GM19452 (cell line): ENCODE measurements around the gene SCN1A.

Experiments used
- ATAC-seq: cut with Tn5 transposase; IDR thresholded peaks from one replicate; pipeline ENCODE4 v1.9.1; 2021; ENCODE audit not compliant: unreplicated experiment

Gene SCN1A

GRCh38 chr2:166082736-166083135 is 45.1 kb downstream of the SCN1A start:
- ATAC-seq, result no peak

DNA sequence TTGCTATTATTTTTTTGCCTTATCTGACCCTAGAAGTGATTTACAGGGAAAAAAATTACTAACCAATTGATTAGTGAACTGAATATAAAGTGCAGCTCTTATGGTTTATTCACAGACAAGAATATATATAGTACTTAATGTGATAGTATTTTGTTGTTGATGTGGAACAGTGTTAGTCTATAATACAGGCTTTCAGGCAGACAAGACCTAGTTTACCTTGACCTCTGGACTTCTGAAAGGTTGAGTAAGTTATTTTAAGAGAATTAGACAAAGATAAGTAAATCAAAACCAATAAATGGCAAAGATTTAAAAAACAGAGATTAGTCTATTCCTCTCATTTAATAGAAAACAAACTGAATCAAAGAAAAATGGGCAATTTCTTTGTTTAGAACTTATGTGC is 46.0 kb downstream of the SCN1A start:
- ATAC-seq, result no peak

DNA sequence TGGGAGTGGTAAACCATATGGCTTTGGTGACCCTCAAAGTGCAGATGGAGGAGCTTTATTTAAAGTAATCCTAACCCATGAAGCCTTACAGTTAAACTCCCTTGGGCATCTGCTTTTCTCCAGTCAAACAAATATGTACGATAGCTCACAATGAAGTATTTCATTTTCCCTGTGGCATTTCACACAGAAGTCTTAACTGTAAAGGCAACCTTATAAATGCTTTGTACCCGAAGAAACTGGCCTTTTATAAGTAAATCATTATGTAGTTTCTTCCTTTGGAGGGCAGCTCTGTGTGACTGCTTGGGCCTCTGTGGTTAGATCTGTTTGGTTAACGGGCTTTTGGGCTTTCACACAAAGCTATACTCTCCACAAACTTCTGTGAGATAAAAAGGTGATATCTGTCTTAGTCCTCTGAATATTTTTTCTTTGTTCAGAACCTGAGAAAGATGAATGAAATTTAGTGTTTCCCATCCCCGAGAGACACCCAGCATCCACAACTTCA is 46.6 kb downstream of the SCN1A start:
- no peak for ATAC-seq

DNA sequence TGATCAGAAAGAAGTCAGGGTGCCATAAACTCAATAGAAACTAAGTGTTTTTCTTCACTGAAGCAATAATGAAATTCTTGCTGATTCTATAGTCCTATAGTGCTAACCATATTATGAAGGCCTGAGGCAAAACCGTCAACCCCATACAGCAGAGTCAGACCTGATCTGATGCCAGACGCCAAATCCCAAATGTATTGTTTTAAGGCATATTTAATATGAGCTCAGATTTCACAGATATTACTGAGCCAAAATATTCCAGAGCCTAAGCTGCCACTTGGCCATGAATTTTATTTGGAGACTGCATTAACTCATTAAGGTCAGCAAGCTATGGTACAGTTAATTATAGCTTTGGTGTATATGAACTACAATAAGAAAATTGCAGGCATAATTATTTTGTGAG is 53.4 kb downstream of the SCN1A start:
- ATAC-seq, result no peak

- no peak for ATAC-seq
Measured at GRCh38 chr2:166074011-166074410, 53.8 kb downstream of the SCN1A start.

GRCh38 chr2:166070231-166070630 is 57.6 kb downstream of the SCN1A start:
- ATAC-seq, result no peak

DNA sequence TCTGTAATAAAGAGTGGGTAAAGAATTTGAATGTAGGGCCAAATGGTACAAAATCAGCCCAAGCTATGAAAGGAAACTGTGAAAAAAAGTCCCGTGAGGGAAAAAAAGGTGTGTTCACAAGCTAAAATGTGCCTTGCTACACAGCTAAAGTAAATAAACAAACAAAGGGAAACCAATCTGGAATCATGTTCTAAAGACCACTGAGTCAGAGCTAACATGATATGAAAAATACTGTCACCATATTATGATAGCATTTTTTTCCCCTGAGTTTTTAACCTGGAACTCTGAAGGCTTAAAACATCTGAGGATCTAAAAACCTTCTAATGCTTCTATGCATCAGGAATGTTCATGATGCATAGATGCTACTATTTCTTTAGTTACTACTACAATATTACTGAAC is 58.8 kb downstream of the SCN1A start:
- ATAC-seq, result no peak

DNA sequence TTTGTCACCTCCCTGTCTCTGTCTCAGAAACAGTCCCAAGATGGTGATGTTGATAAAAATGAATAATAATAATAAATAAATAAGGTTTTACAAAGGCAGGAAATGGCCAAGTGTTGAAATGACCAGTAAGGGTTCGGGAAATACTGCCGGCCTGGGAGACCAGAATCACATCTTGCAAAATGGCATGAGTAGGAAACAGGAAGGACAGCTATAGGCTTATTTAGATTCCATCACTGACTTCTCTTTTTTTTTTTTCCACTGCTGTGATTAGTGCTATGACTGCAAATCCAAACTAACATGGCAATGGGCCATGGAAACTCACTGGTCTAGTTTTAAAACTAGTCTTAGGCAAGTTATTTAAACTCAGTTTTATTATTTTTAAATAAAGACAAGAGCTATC is 60.6 kb downstream of the SCN1A start:
- no peak for ATAC-seq

GRCh38 chr2:166060191-166060590 is 67.6 kb downstream of the SCN1A start:
- no peak for ATAC-seq

DNA sequence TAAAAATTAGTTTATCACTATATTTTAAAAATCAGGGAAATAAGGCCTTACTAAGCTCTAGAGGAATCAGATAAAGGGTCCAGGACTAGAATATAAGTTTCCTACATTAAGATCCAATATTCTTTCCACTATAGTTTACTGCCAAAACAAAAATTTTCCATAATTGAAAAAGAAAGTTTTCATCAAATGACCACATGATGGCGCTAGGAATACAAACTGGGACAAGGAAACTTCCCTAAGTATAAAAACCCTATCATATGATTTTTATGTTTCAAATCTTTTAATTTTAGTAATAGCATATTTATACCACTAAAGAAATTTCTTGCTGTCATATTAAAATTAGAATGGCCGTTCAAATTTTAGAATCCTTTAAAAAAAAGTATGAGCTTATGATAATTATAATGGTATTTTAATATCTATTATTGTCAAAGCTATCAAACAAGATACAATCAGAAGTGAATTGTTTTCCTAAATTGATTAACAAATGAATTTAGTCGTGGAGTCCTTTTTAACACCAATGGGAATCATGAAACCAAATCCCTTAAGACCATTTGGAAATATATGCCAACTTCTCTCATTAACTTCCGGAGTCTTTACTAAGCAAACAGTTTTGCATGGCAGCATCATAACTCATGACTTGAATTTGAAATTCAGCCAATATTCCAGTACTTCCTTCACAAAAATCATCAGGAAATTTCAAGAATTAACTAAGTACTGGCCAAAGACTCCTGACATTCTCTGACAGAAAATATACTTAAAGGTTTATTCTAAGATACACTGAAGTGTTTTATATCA is 70.3 kb downstream of the SCN1A start:
- ATAC-seq, result no peak

- ATAC-seq, result no peak
Measured at GRCh38 chr2:166044853-166045483, 82.9 kb downstream of the SCN1A start.

GRCh38 chr2:166042768-166043390 is 84.9 kb downstream of the SCN1A start:
- no peak for ATAC-seq

GRCh38 chr2:166042356-166042755 is 85.5 kb downstream of the SCN1A start:
- no peak for ATAC-seq

- ATAC-seq, result no peak
Measured at GRCh38 chr2:166041613-166042012, 86.2 kb downstream of the SCN1A start.

- no peak for ATAC-seq
Measured at GRCh38 chr2:166032361-166032760, 95.5 kb downstream of the SCN1A start.

DNA sequence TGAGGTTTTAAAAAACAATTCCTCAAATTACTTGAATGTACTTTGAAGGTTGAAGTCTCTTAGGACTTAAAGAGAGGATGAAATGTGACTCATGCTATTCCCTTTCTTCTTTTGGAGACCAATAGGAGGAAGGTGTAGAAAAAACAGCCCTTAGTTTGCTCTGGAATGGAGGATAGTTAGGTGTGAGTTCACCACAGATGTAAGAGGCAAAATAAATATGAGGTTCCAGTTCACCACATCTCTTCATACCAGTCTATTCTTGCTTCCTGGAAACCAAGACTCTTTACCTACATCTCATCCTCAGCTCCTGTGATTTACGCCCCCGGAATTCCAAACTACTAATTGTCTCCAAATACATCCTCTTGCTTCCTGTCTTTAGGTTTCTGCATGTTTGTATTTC is 96.8 kb downstream of the SCN1A start:
- ATAC-seq, result no peak

DNA sequence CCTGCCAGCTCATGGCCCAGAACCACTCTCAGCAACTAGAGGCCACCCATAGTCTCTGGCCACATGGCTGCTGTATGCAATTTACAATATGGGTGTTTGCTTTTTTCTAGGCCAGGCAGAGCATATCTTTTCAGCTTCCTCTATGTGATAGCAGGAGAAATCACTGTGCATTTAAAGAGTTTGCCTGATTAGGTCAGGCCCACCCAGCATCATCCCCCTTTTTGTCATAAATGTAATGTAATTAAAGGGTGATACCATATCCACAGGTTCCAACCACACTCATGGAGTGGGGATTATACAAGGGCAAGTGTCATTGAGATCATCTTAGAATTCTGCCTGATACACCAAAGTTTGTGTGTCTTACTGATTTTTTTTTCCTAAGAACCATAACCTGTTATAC is 102.5 kb downstream of the SCN1A start:
- ATAC-seq, result no peak

DNA sequence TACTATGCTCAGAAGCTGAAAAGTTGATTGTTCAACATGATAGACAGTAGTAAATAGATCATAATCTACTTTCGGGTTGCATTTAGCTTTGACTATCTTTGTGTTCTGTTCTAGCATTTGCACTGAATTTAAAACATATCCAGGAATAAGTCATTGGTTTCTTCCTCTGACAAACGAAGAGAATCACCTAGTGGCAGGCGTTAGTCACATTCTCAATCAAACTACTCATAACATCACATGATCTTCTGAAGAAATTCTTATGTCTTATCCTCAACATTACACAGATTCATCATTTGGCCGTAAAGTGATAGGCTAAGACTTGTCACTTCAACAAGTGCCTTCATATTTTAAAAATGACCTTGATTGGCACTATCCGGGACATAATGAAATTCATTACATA is 110.6 kb downstream of the SCN1A start:
- ATAC-seq, result no peak

- no peak for ATAC-seq
Measured at GRCh38 chr2:166013878-166014277, 113.9 kb downstream of the SCN1A start.

DNA sequence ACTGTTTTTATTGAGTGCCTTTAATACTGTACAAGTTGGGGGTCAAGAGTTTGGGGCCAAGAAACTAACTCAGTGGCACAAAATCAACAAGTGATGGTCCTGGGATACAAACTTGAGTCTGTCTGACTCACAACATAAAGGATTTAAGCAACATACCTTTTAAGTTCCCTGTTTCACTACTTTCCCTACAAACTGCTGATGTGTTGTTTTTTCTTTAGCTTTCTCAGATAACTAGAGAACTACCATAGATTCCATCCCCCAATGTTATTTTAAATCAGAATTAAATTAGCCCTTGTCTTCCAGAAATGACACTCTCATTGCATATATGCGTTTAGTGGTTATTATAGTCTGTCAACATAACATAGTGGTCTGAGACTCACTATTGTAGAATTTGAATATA is 116.2 kb downstream of the SCN1A start:
- ATAC-seq, result no peak

- ATAC-seq, result no peak
Measured at GRCh38 chr2:166000401-166000800, 127.4 kb downstream of the SCN1A start.

- ATAC-seq, result no peak
Measured at GRCh38 chr2:165990846-165991245, 137.0 kb downstream of the SCN1A start.
